GM12891 (cell line): ENCODE measurements around the gene OPCML.

ENCODE experiments used
- DNase-seq: peaks from one replicate; pipeline ENCODE4 v3.0.0; 2011; ENCODE audit warnings: low spot score; ENCODE audit not compliant: insufficient read length
- FAIRE-seq: peaks from 2 replicates; lab custom pipeline; 2011; peaks lifted over from hg19 to GRCh38; lab: Jason Lieb, UNC
- PAX5 ChIP-seq: IDR thresholded peaks from 2 replicates; pipeline ENCODE4 v1.6.1; 2011; ENCODE audit warnings: low read length, moderate library complexity, mild to moderate bottlenecking; ENCODE audit not compliant: insufficient read depth, severe bottlenecking
- POLR2A ChIP-seq: IDR thresholded peaks from 2 replicates; pipeline ENCODE4 v1.6.1; 2011; ENCODE audit warnings: low read depth, low read length, control low read depth
- POLR2AphosphoS5 ChIP-seq: IDR thresholded peaks from 2 replicates; pipeline ENCODE4 v1.6.1; 2011; ENCODE audit warnings: low read depth, low read length, control low read depth
- POU2F2 ChIP-seq: IDR thresholded peaks from 2 replicates; pipeline ENCODE4 v1.6.1; 2011; ENCODE audit warnings: low read depth, mild to moderate bottlenecking, control low read depth, low read length, moderate library complexity
- SPI1 ChIP-seq: IDR thresholded peaks from 2 replicates; pipeline ENCODE4 v1.6.1; 2011; ENCODE audit warnings: low read depth, low read length, control low read depth
- TAF1 ChIP-seq: IDR thresholded peaks from 2 replicates; pipeline ENCODE4 v1.6.1; 2011; ENCODE audit warnings: low read depth, low read length, control low read depth

Gene OPCML

GRCh38 chr11:132589791-132590190 is 942.5 kb downstream of the OPCML start:
- FAIRE-seq (no peak), DNase-seq (no peak)
- TF ChIP-seq POLR2A (no peak), PAX5 (no peak), TAF1 (no peak), POU2F2 (no peak), SPI1 (no peak), POLR2AphosphoS5 (no peak)

GRCh38 chr11:132588366-132588765 is 943.9 kb downstream of the OPCML start:
- DNase-seq (no peak), FAIRE-seq (no peak)
- TF ChIP-seq POLR2A: no peak
- TF ChIP-seq POLR2AphosphoS5: no peak
- no peak for TF ChIP-seq TAF1
- no peak for TF ChIP-seq PAX5
- TF ChIP-seq POU2F2: no peak
- no peak for TF ChIP-seq SPI1

- no peak for DNase-seq
- no peak for TF ChIP-seq PAX5
- TF ChIP-seq POLR2AphosphoS5: no peak
- TF ChIP-seq POU2F2: no peak
- TF ChIP-seq POLR2A: no peak
- no peak for TF ChIP-seq SPI1
- no peak for TF ChIP-seq TAF1
- FAIRE-seq: no peak
Measured at GRCh38 chr11:132587716-132588115, 944.6 kb downstream of the OPCML start.

GRCh38 chr11:132586801-132587200 is 945.5 kb downstream of the OPCML start:
- no peak for DNase-seq
- no peak for TF ChIP-seq PAX5
- no peak for TF ChIP-seq TAF1
- TF ChIP-seq POU2F2: no peak
- no peak for TF ChIP-seq POLR2A
- no peak for TF ChIP-seq SPI1
- TF ChIP-seq POLR2AphosphoS5: no peak
- FAIRE-seq: no peak

GRCh38 chr11:132579634-132580327 is 952.5 kb downstream of the OPCML start:
- DNase-seq (no peak), FAIRE-seq (no peak)

GRCh38 chr11:132579136-132579535 is 953.2 kb downstream of the OPCML start:
- no peak for TF ChIP-seq TAF1
- no peak for TF ChIP-seq POLR2AphosphoS5
- TF ChIP-seq PAX5: no peak
- TF ChIP-seq SPI1: no peak
- FAIRE-seq: no peak
- no peak for DNase-seq

More at GRCh38 chr11:132579634-132580327, 952.5 kb downstream of the OPCML start:
- no peak for TF ChIP-seq POU2F2
- no peak for TF ChIP-seq SPI1
- TF ChIP-seq POLR2AphosphoS5: no peak
- TF ChIP-seq POLR2A: no peak
- no peak for TF ChIP-seq TAF1
- TF ChIP-seq PAX5: no peak

- DNase-seq (no peak), FAIRE-seq (no peak)
- TF ChIP-seq POU2F2: no peak
- TF ChIP-seq POLR2AphosphoS5: no peak
- no peak for TF ChIP-seq TAF1
- TF ChIP-seq POLR2A: no peak
- TF ChIP-seq PAX5: no peak
- no peak for TF ChIP-seq SPI1
Measured at GRCh38 chr11:132578580-132578979, 953.7 kb downstream of the OPCML start.

- no peak for TF ChIP-seq SPI1
- TF ChIP-seq PAX5: no peak
- TF ChIP-seq POLR2AphosphoS5: no peak
- no peak for TF ChIP-seq POU2F2
- no peak for TF ChIP-seq TAF1
- no peak for TF ChIP-seq POLR2A
- DNase-seq (no peak), FAIRE-seq (no peak)
Measured at GRCh38 chr11:132576706-132577105, 955.6 kb downstream of the OPCML start.

- DNase-seq (no peak), FAIRE-seq (no peak)
- TF ChIP-seq POU2F2 (no peak), POLR2AphosphoS5 (no peak), TAF1 (no peak), POLR2A (no peak), PAX5 (no peak), SPI1 (no peak)
Measured at GRCh38 chr11:132564091-132564885, 968.0 kb downstream of the OPCML start.

- FAIRE-seq (no peak), DNase-seq (no peak)
- TF ChIP-seq POU2F2 (no peak), SPI1 (no peak), POLR2AphosphoS5 (no peak), POLR2A (no peak), PAX5 (no peak)
Measured at GRCh38 chr11:132563050-132563449, 969.3 kb downstream of the OPCML start.

GRCh38 chr11:132561937-132562336 is 970.4 kb downstream of the OPCML start:
- DNase-seq (no peak), FAIRE-seq (no peak)
- no peak for TF ChIP-seq POLR2AphosphoS5
